K562 (cell line): Measurements from ENCODE around the gene FGF22.

ENCODE experiments used
- EZH2 ChIP-seq: IDR thresholded peaks from 2 replicates; pipeline ENCODE4 v1.6.1; 2012; ENCODE audit warnings: low read depth, mild to moderate bottlenecking, inconsistent platforms, low read length, borderline replicate concordance
- GTF2A2 ChIP-seq: IDR thresholded peaks from 2 replicates; pipeline ENCODE4 v1.6.1; 2016; ENCODE audit warnings: mild to moderate bottlenecking, missing genetic modification characterization, missing compliant biosample characterization
- JUNB ChIP-seq: fragments of 450-650 bp; formaldehyde crosslinking; conservative IDR thresholded peaks from 2 replicates; pipeline ENCODE4 v1.4.0; 2020; ENCODE audit warnings: mild to moderate bottlenecking
- MXD1 ChIP-seq: fragments of 250-450 bp; sonication (Bioruptor Pico); IDR thresholded peaks from 2 replicates; pipeline ENCODE4 v1.8.0; 2021; ENCODE audit warnings: borderline replicate concordance, mild to moderate bottlenecking, moderate library complexity; ENCODE audit not compliant: poor library complexity, severe bottlenecking
- PHF21A ChIP-seq: fragments of 450-650 bp; IDR thresholded peaks from 2 replicates; pipeline ENCODE4 v1.6.1; 2017; ENCODE audit warnings: low read depth, borderline replicate concordance
- SLC30A9 ChIP-seq: fragments of 250-450 bp; sonication (Bioruptor Pico); IDR thresholded peaks from 2 replicates; pipeline ENCODE4 v1.8.0; 2022; ENCODE audit warnings: mild to moderate bottlenecking, moderate library complexity
- TFAM ChIP-seq: fragments of 250-450 bp; sonication (Bioruptor Pico); conservative IDR thresholded peaks from 2 replicates; pipeline ENCODE4 v1.5.0; 2021; ENCODE audit warnings: mild to moderate bottlenecking, moderate library complexity
- ZNF3 ChIP-seq: fragments of 250-450 bp; sonication (Bioruptor Pico); IDR thresholded peaks from 2 replicates; pipeline ENCODE4 v1.5.0; 2021; ENCODE audit warnings: mild to moderate bottlenecking, moderate library complexity
- TF ChIP-seq, protein P1 (sequence below), 3 experiments: IDR thresholded peaks in 2 of 3; conservative IDR thresholded peaks in 1 of 3; 2 replicates each; pipeline ENCODE4 v1.5.1; 2011 to 2012; ENCODE audit warnings: low read length in 3 of 3, mild to moderate bottlenecking in 3 of 3, control low read depth in 2 of 3, improper control_type of control experiment in 1 of 3, inconsistent platforms in 1 of 3, low read depth in 1 of 3, mixed read lengths in 1 of 3, moderate library complexity in 1 of 3; ENCODE audit not compliant: insufficient read depth in 2 of 3

DNA sequence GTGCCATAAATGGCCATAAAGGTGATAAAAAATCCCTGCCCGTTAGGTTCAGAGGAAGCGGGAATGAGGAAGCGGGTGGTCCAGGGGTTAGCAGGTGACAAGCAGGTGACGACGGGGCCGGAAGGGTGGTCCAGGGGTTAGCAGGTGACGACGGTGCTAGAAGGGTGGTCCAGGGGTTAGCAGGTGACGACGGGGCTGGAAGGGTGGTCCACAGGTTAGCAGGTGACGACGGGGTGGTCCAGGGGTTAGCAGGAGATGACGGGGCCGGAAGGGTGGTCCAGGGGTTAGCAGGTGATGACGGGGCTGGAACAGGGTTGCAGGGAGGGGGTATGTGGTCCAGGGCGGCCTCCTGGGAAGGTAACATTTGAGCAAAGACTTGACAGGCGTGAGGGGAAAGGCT lies 49.3 kb downstream of the FGF22 start:
- TF ChIP-seq GTF2A2 (tag) = no peak
- no peak for TF ChIP-seq JUNB
- TF ChIP-seq, protein P1, sequence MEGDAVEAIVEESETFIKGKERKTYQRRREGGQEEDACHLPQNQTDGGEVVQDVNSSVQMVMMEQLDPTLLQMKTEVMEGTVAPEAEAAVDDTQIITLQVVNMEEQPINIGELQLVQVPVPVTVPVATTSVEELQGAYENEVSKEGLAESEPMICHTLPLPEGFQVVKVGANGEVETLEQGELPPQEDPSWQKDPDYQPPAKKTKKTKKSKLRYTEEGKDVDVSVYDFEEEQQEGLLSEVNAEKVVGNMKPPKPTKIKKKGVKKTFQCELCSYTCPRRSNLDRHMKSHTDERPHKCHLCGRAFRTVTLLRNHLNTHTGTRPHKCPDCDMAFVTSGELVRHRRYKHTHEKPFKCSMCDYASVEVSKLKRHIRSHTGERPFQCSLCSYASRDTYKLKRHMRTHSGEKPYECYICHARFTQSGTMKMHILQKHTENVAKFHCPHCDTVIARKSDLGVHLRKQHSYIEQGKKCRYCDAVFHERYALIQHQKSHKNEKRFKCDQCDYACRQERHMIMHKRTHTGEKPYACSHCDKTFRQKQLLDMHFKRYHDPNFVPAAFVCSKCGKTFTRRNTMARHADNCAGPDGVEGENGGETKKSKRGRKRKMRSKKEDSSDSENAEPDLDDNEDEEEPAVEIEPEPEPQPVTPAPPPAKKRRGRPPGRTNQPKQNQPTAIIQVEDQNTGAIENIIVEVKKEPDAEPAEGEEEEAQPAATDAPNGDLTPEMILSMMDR (IDR thresholded peaks at IDR 0.05 in 2 of 3, conservative IDR thresholded peaks at IDR 0.05 in 1 of 3; ENCODE audit: insufficient read depth in 2 of 3, low read depth in 1 of 3, low read length in 3 of 3) = no peak
- TF ChIP-seq TFAM (CRISPR knock-in tag) = no peak
- TF ChIP-seq SLC30A9 = no peak
- no peak for TF ChIP-seq PHF21A
- no peak for TF ChIP-seq MXD1 (CRISPR knock-in tag)
- TF ChIP-seq EZH2 = no peak
- no peak for TF ChIP-seq ZNF3
